Measurements from ENCODE around the gene GMPR. TPM values are rescaled to one million over a fixed set of nuclear protein-coding genes. Genes with fewer than 3 reads are reported as not detected.

GMPR gene
- total RNA-seq, 2 experiments from 2014 or later: 0.63 to 0.95 TPM

- H3K4me1 ChIP-seq (ENCODE audit: insufficient read depth, low read length): peaks cover 82% of the 10 kb centered on the region
- Mint-ChIP-seq H3K27ac (peak overlapping the region; percentile 94), H3K4me1 (ENCODE audit: low read depth) (peaks cover 74% of the 10 kb centered on the region), H3K27me3 (no peaks in the 10 kb centered on the region), H3K4me3 (peak overlapping the region; percentile 80), H3K9me3 (no peaks in the 10 kb centered on the region), H3K36me3 (ENCODE audit: low read depth) (peaks cover 18% of the 10 kb centered on the region)
- peak overlapping the region; percentile 62 to 68 for H3K27ac ChIP-seq (ENCODE audit: low read depth in 1 of 2, low read length in 2 of 2)
- ChIA-PET POLR2A (interaction anchor here (1.4 to 2.1 kb wide), 3 partner anchors 9 to 439 kb away, joined by 6 to 17 read pairs (median 7); partner anchors contain the start of genes ATXN1 and MYLIP), CTCF (interaction anchor here (0.6 to 3.4 kb wide), 7 partner anchors 8 to 1420 kb away, joined by 3 to 23 read pairs (median 4); no protein-coding TSS in a partner anchor)
- ATAC-seq (ENCODE audit: poor library complexity) (peak; percentile 76), DNase-seq (peak; percentile 62 to 93 (median 72))
- no peaks in the 10 kb centered on the region for H3K27me3 ChIP-seq (ENCODE audit: control insufficient read depth in 1 of 2, insufficient read depth in 2 of 2, low read length in 2 of 2)
- no peak overlapping the region for H3K4me3 ChIP-seq (ENCODE audit: low read length)
- peaks cover 22% of the 10 kb centered on the region for H3K36me3 ChIP-seq (ENCODE audit: insufficient read depth, low read length)
- H3K9me3 ChIP-seq (ENCODE audit: control insufficient read depth in 1 of 2, insufficient read depth in 1 of 2, low read length in 2 of 2): peaks cover 0 to 8% of the 10 kb centered on the region in 2 experiments
- intact Hi-C loops (cut with DNase I, micrococcal nuclease): loop anchor here (1.0 to 10.0 kb wide), 6 partner anchors 9 to 1075 kb away; partner anchors contain the start of genes ATXN1 (in 1 of the 2), JARID2 (in 1 of the 2) and MYLIP (in 1 of the 2)
- TF ChIP-seq CTCF (IDR thresholded peaks at IDR 0.05): no peak
Observed at GRCh38 chr6:16322666-16323312, 84.4 kb downstream of the GMPR start.

- no peak for TF ChIP-seq CTCF (IDR thresholded peaks at IDR 0.05)
- Mint-ChIP-seq H3K36me3 (ENCODE audit: low read depth) (peaks cover 19% of the 10 kb centered on the region), H3K9me3 (no peaks in the 10 kb centered on the region), H3K4me3 (no peak overlapping the region), H3K27me3 (no peaks in the 10 kb centered on the region), H3K27ac (peak overlapping the region; percentile 94), H3K4me1 (ENCODE audit: low read depth) (peaks cover 60% of the 10 kb centered on the region)
- Histone ChIP-seq H3K4me1 (ENCODE audit: insufficient read depth, low read length) (peaks cover 70% of the 10 kb centered on the region), H3K4me3 (ENCODE audit: low read length) (no peak overlapping the region), H3K9me3 (ENCODE audit: control insufficient read depth in 1 of 2, insufficient read depth in 1 of 2, low read length in 2 of 2) (peaks cover 0 to 8% of the 10 kb centered on the region in 2 experiments), H3K27me3 (ENCODE audit: control insufficient read depth in 1 of 2, insufficient read depth in 2 of 2, low read length in 2 of 2) (no peaks in the 10 kb centered on the region), H3K27ac (ENCODE audit: low read depth in 1 of 2, low read length in 2 of 2) (no peak overlapping the region), H3K36me3 (ENCODE audit: insufficient read depth, low read length) (peaks cover 27% of the 10 kb centered on the region)
- ChIA-PET POLR2A (interaction anchor here (0.6 kb wide), 1 partner anchor 126 kb away, joined by 3 read pairs; no protein-coding TSS in a partner anchor), CTCF (interaction anchor here (3.4 kb wide), 1 partner anchor 8 kb away, joined by 23 read pairs; no protein-coding TSS in a partner anchor)
- intact Hi-C loops (cut with DNase I, micrococcal nuclease): loop anchor here (5.0 to 10.0 kb wide), 3 partner anchors 83 to 1077 kb away; partner anchors contain the start of genes JARID2 (in 1 of the 2) and MYLIP (in 1 of the 2)
- DNase-seq: no peak
- ATAC-seq (ENCODE audit: poor library complexity): no peak
Observed at GRCh38 chr6:16324184-16324583, 85.8 kb downstream of the GMPR start.

- Mint-ChIP-seq H3K27ac (peak overlapping the region; percentile 82), H3K36me3 (ENCODE audit: low read depth) (peaks cover 22% of the 10 kb centered on the region), H3K4me1 (ENCODE audit: low read depth) (peaks cover 55% of the 10 kb centered on the region), H3K27me3 (no peaks in the 10 kb centered on the region), H3K9me3 (no peaks in the 10 kb centered on the region), H3K4me3 (no peak overlapping the region)
- ChIA-PET POLR2A (interaction anchor here (0.6 kb wide), 1 partner anchor 125 kb away, joined by 3 read pairs; no protein-coding TSS in a partner anchor), CTCF (no interaction called here)
- H3K27ac ChIP-seq (ENCODE audit: low read depth in 1 of 2, low read length in 2 of 2): no peak overlapping the region
- peaks cover 68% of the 10 kb centered on the region for H3K4me1 ChIP-seq (ENCODE audit: insufficient read depth, low read length)
- no peak overlapping the region for H3K4me3 ChIP-seq (ENCODE audit: low read length)
- peaks cover 27% of the 10 kb centered on the region for H3K36me3 ChIP-seq (ENCODE audit: insufficient read depth, low read length)
- no peak for TF ChIP-seq CTCF (IDR thresholded peaks at IDR 0.05)
- H3K9me3 ChIP-seq (ENCODE audit: control insufficient read depth in 1 of 2, insufficient read depth in 1 of 2, low read length in 2 of 2): peaks cover 0 to 8% of the 10 kb centered on the region in 2 experiments
- intact Hi-C loops (cut with DNase I, micrococcal nuclease): loop anchor here (5.0 to 10.0 kb wide), 3 partner anchors 83 to 1077 kb away; partner anchors contain the start of genes JARID2 (in 1 of the 2) and MYLIP (in 1 of the 2)
- H3K27me3 ChIP-seq (ENCODE audit: control insufficient read depth in 1 of 2, insufficient read depth in 2 of 2, low read length in 2 of 2): no peaks in the 10 kb centered on the region
- ATAC-seq (ENCODE audit: poor library complexity): no peak
- no peak for DNase-seq
Observed at GRCh38 chr6:16324606-16325225, 86.3 kb downstream of the GMPR start.

Measured in CD4-positive, alpha-beta T cell (primary cell).